Keratinocyte (primary cell): ENCODE data around the gene METTL24. TPM values are rescaled to one million over a fixed set of nuclear protein-coding genes. Genes with fewer than 3 reads are reported as not detected.

Experiments
- DNase-seq: peaks from one replicate; pipeline ENCODE4 v3.0.0-alpha.2; 2011; ENCODE audit warnings: low read depth, missing footprints, low spot score
- FAIRE-seq: peaks from 2 replicates; lab custom pipeline; 2011; peaks lifted over from hg19 to GRCh38; lab: Jason Lieb, UNC
- H2AFZ ChIP-seq: 2 replicates; pipeline ENCODE4 v1.6.0; 2012; ENCODE audit warnings: low read length, control low read depth, inconsistent platforms; ENCODE audit not compliant: control insufficient read depth
- H3K27ac ChIP-seq: 2 replicates; pipeline ENCODE4 v1.5.1; 2011; ENCODE audit warnings: low read length; ENCODE audit not compliant: control insufficient read depth, insufficient read depth
- H3K27me3 ChIP-seq: 3 replicates; pipeline ENCODE4 v1.6.0; 2011; ENCODE audit warnings: low read length; ENCODE audit not compliant: control insufficient read depth, insufficient read depth; ENCODE audit errors: extremely low read depth
- H3K36me3 ChIP-seq, 2 experiments: 2 replicates in 1 of 2; 3 replicates in 1 of 2; pipeline ENCODE4 v1.5.1; 2011; ENCODE audit warnings: low read length in 2 of 2, mild to moderate bottlenecking in 1 of 2; ENCODE audit not compliant: control insufficient read depth in 2 of 2, insufficient read depth in 2 of 2; ENCODE audit errors: extremely low read depth in 1 of 2
- H3K4me1 ChIP-seq: 3 replicates; pipeline ENCODE4 v1.5.1; 2011; ENCODE audit warnings: low read length; ENCODE audit not compliant: control insufficient read depth, insufficient read depth; ENCODE audit errors: extremely low read depth
- H3K4me2 ChIP-seq: 3 replicates; pipeline ENCODE4 v1.6.0; 2011; ENCODE audit warnings: low read depth, low read length; ENCODE audit not compliant: control insufficient read depth, insufficient read depth; ENCODE audit errors: extremely low read depth
- H3K4me3 ChIP-seq, 3 experiments: fragments of 200-600 bp in 1 of 3; sonication (generic) in 1 of 3; 2 replicates in 2 of 3; 3 replicates in 1 of 3; pipeline ENCODE4 v1.5.1; 2011 to 2016; ENCODE audit warnings: low read length in 3 of 3, mild to moderate bottlenecking in 3 of 3, control low read depth in 2 of 3, inconsistent platforms in 1 of 3, low read depth in 1 of 3, mixed read lengths in 1 of 3, mixed run types in 1 of 3, moderate library complexity in 1 of 3; ENCODE audit not compliant: control insufficient read depth in 2 of 3, insufficient read depth in 2 of 3; ENCODE audit errors: extremely low read depth in 1 of 3
- H3K79me2 ChIP-seq: 2 replicates; pipeline ENCODE4 v1.6.0; 2012; ENCODE audit warnings: low read length; ENCODE audit not compliant: control insufficient read depth, insufficient read depth
- H3K9ac ChIP-seq: 3 replicates; pipeline ENCODE4 v1.6.0; 2011; ENCODE audit warnings: low read length; ENCODE audit not compliant: control insufficient read depth, insufficient read depth; ENCODE audit errors: extremely low read depth
- H3K9me1 ChIP-seq: 3 replicates; pipeline ENCODE4 v1.6.0; 2011; ENCODE audit warnings: low read length; ENCODE audit not compliant: control insufficient read depth, insufficient read depth; ENCODE audit errors: extremely low read depth
- H3K9me3 ChIP-seq: 2 replicates; pipeline ENCODE4 v1.5.1; 2012; ENCODE audit warnings: low read depth, low read length; ENCODE audit not compliant: control insufficient read depth
- H4K20me1 ChIP-seq: 3 replicates; pipeline ENCODE4 v1.6.0; 2011; ENCODE audit warnings: low read length; ENCODE audit not compliant: control insufficient read depth, insufficient read depth; ENCODE audit errors: extremely low read depth
- CTCF ChIP-seq, 3 experiments: IDR thresholded peaks in 1 of 3; conservative IDR thresholded peaks in 1 of 3; optimal IDR thresholded peaks in 1 of 3; 2 replicates in 2 of 3; 3 replicates in 1 of 3; pipeline versions ENCODE3 to v1.5.1; 2011; ENCODE audit warnings: low read length in 3 of 3, mild to moderate bottlenecking in 3 of 3, moderate library complexity in 2 of 3, control low read depth in 1 of 3, inconsistent platforms in 1 of 3; ENCODE audit not compliant: insufficient read depth in 2 of 3; ENCODE audit errors: extremely low read depth in 1 of 3
- EZH2 ChIP-seq: IDR thresholded peaks from one replicate; pipeline ENCODE4 v1.6.1; 2012; ENCODE audit warnings: inconsistent platforms, mild to moderate bottlenecking, low read length, moderate library complexity
- dilution Hi-C: fragments of 300-500 bp; cut with MboI; formaldehyde crosslinking; loops from one replicate; pipeline ENCODE4 v1.7.0; 2020; ENCODE audit warnings: low sequenced_read_pairs; ENCODE audit not compliant: extremely low pct_ligation_motif_present
- polyA plus RNA-seq, 5 experiments: library from polyadenylated mRNA; depleted of rRNA in 3 of 5; stranded (reverse) in 3 of 5; stranded (forward) in 1 of 5; unstranded in 1 of 5; fragments of >200 nt; gene quantifications; 1 replicate in 1 of 5; 2 replicates in 3 of 5; 3 replicates in 1 of 5; pipeline versions ENCODE4 v1.2.1 to v1.2.3, GENCODE V29; 2011 to 2012; ENCODE audit warnings: missing spikeins in 2 of 5, low read depth in 1 of 5, low replicate concordance in 1 of 5

The METTL24 gene
- polyA plus RNA-seq, 1 donor (not counting 4 experiments of a cell fraction or from before 2014, with no cell fraction given) = not detected

- Histone ChIP-seq H4K20me1 (no peaks in the 10 kb centered on the region), H3K9me3 (no peaks in the 10 kb centered on the region), H3K4me2 (no peak overlapping the region), H3K79me2 (no peaks in the 10 kb centered on the region), H3K36me3 (no peaks in the 10 kb centered on the region), H3K9me1 (no peaks in the 10 kb centered on the region), H3K27ac (no peak overlapping the region), H3K4me3 (no peak overlapping the region), H2AFZ (no peak overlapping the region), H3K9ac (no peak overlapping the region), H3K27me3 (no peaks in the 10 kb centered on the region), H3K4me1 (no peaks in the 10 kb centered on the region)
- FAIRE-seq (no peak), DNase-seq (no peak)
- no peak for TF ChIP-seq EZH2
- TF ChIP-seq CTCF (optimal IDR thresholded peaks at IDR 0.05 in 1 of 3, IDR thresholded peaks at IDR 0.05 in 1 of 3, conservative IDR thresholded peaks at IDR 0.05 in 1 of 3; ENCODE audit: extremely low read depth in 1 of 3, insufficient read depth in 2 of 3, low read length in 3 of 3) = no peak
- dilution Hi-C loops = no loop called here
These were observed 32.1 kb downstream of the METTL24 start for GRCh38 chr6:110326057-110326456.

GRCh38 chr6:110325197-110325596, 33.0 kb downstream of the METTL24 start:
- no peak for TF ChIP-seq EZH2
- TF ChIP-seq CTCF (optimal IDR thresholded peaks at IDR 0.05 in 1 of 3, IDR thresholded peaks at IDR 0.05 in 1 of 3, conservative IDR thresholded peaks at IDR 0.05 in 1 of 3; ENCODE audit: extremely low read depth in 1 of 3, insufficient read depth in 2 of 3, low read length in 3 of 3) = no peak
- Histone ChIP-seq H3K9me3 (no peaks in the 10 kb centered on the region), H3K9ac (no peak overlapping the region), H3K27me3 (no peaks in the 10 kb centered on the region), H3K36me3 (no peaks in the 10 kb centered on the region), H2AFZ (no peak overlapping the region), H4K20me1 (no peaks in the 10 kb centered on the region), H3K4me3 (no peak overlapping the region), H3K4me2 (no peak overlapping the region), H3K27ac (no peak overlapping the region), H3K9me1 (no peaks in the 10 kb centered on the region), H3K4me1 (no peaks in the 10 kb centered on the region), H3K79me2 (no peaks in the 10 kb centered on the region)
- dilution Hi-C loops = no loop called here
- FAIRE-seq = no peak
- DNase-seq = no peak
